ENCODE results near the gene VASP.

GRCh38 chr19:45503909-45504308 lies 3.4 kb upstream of the VASP start:
- TF ChIP-seq CTCF (IDR thresholded peaks at IDR 0.05) = no peak
- no peak for TF ChIP-seq POLR2A (IDR thresholded peaks at IDR 0.05)

Measured in esophagus squamous epithelium (tissue), 4 donors.